AG09319 (cell line): ENCODE measurements around the gene TIPRL.
A peak's percentile ranks its signal among the peaks of the same experiment; 100 is the strongest.

Experiments used
- DNase-seq: peaks from one replicate; pipeline ENCODE4 v3.0.0-alpha.2; 2010; ENCODE audit warnings: low read depth; ENCODE audit errors: extremely low read depth
- CTCF ChIP-seq: IDR thresholded peaks from 2 replicates; pipeline ENCODE4 v1.5.1; 2011; ENCODE audit warnings: low read depth, mild to moderate bottlenecking, inconsistent platforms, low read length, moderate library complexity

Gene TIPRL

GRCh38 chr1:168178638-168179437, at the start of gene TIPRL:
TIPRL (plus strand) TSS chr1:168178962; CDS start chr1:168179078, 116 bp downstream.
- TF ChIP-seq CTCF: peak; percentile 61
- DNase-seq: peak; percentile 97

- no peak for DNase-seq
- TF ChIP-seq CTCF: no peak
These were observed 48.8 kb upstream of the TIPRL start for GRCh38 chr1:168129933-168130332.

- no peak for DNase-seq
- TF ChIP-seq CTCF: no peak
These were observed 44.6 kb upstream of the TIPRL start for GRCh38 chr1:168134132-168134531.

- DNase-seq: no peak
- no peak for TF ChIP-seq CTCF
These were observed 44.1 kb upstream of the TIPRL start for GRCh38 chr1:168134642-168135041.

GRCh38 chr1:168135116-168135920, 43.4 kb upstream of the TIPRL start:
- no peak for TF ChIP-seq CTCF
- DNase-seq: no peak

GRCh38 chr1:168135921-168136708, 42.6 kb upstream of the TIPRL start:
- DNase-seq: no peak
- no peak; the same call in 1 of the 2 replicates for TF ChIP-seq CTCF
